Measurements from ENCODE around the gene FASN. TPM values are rescaled to one million over a fixed set of nuclear protein-coding genes. Genes with fewer than 3 reads are reported as not detected.
"Not testable (repeated sequence)": the region's sequence is repeated elsewhere in the genome, so short reads cannot be mapped to it uniquely, and the experiment has no call there.

The FASN gene
- total RNA-seq = 100 to 1,000 TPM in 4 of 6 experiments, 10 to 100 TPM in 2; 76.5 to 290 (median 217) TPM
- long read RNA-seq, partial matches to known transcripts = 7 of 13 reads
- long read RNA-seq, other reads (novel, unspliced or antisense) = 6 of 13 reads

DNA sequence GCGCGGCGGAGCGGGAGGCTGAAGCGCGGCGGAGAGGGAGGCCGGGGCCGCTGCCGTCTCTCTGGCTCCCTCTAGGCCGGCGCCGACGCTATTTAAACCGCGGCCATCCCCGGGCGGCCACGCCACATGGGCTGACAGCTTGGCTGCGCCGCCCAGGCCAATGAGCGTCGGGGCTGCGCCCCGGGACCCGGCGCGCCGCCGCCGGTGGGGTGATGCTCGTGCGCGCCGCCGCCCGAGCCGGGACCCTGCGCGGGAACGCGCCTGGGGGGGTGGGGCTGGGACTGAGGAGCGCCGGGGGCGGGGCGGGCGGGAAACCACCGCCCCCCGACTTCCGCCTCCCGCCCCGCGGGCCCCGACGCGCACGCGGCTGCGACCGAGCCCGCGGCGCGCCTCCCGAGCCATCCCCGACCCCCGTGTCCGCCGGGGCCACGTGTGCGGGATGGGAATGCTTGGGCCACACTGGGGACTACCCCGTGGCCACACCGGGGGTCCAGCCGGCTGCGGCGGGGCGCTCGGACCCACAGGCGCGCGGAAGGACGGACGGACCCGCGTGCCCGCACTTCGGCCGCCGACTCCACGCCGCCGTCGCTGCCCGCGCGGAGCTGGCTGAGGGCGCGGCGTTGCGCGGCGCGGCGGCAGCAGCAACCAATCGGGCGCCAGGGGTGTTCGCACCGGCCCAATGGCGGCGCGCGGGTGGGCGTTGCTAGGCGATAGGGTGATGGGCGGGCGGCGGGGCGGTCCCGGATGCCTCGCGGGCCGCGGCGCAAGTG lies at the start of gene FASN:
FASN (minus strand) TSS at position 68 of the 770 bp plus-strand sequence. CDS start 1,791 bp downstream, outside the sequence.
- TF ChIP-seq, protein P1, sequence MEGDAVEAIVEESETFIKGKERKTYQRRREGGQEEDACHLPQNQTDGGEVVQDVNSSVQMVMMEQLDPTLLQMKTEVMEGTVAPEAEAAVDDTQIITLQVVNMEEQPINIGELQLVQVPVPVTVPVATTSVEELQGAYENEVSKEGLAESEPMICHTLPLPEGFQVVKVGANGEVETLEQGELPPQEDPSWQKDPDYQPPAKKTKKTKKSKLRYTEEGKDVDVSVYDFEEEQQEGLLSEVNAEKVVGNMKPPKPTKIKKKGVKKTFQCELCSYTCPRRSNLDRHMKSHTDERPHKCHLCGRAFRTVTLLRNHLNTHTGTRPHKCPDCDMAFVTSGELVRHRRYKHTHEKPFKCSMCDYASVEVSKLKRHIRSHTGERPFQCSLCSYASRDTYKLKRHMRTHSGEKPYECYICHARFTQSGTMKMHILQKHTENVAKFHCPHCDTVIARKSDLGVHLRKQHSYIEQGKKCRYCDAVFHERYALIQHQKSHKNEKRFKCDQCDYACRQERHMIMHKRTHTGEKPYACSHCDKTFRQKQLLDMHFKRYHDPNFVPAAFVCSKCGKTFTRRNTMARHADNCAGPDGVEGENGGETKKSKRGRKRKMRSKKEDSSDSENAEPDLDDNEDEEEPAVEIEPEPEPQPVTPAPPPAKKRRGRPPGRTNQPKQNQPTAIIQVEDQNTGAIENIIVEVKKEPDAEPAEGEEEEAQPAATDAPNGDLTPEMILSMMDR (IDR thresholded peaks at IDR 0.05) = peak in 3 of 4 donors; percentile 26 to 45 (median 29)
- TF ChIP-seq POLR2A (IDR thresholded peaks at IDR 0.05) = peak; percentile 99
- Histone ChIP-seq H3K27me3 (no peaks in the 10 kb centered on the region), H3K4me1 (peaks cover 0 to 69% (median 28%) of the 10 kb centered on the region in 4 donors), H3K36me3 (peaks cover 0 to 31% (median 8%) of the 10 kb centered on the region in 4 donors), H3K27ac (peak within 1 kb of the TSS; percentile 93 to 99 (median 94)), H3K9me3 (no peaks in the 10 kb centered on the region), H3K4me3 (peak within 1 kb of the TSS; percentile 82 to 98 (median 84))
- ATAC-seq = peak; percentile 37 to 49 (median 47)
- WGBS (ENCODE audit: insufficient coverage, low coverage, low lambda C conversion rate, missing lambda C conversion rate) = no CpG with 5 or more reads among the region's 124 CpGs
- peak; percentile 97 to 98 (median 98) for DNase-seq
- intact Hi-C loops (cut with DNase I) = loop anchor here in 1 of 2 donors (10.0 kb wide), 1 partner anchor 64 kb away; the partner anchor contains the start of genes DCXR and RAC3

DNA sequence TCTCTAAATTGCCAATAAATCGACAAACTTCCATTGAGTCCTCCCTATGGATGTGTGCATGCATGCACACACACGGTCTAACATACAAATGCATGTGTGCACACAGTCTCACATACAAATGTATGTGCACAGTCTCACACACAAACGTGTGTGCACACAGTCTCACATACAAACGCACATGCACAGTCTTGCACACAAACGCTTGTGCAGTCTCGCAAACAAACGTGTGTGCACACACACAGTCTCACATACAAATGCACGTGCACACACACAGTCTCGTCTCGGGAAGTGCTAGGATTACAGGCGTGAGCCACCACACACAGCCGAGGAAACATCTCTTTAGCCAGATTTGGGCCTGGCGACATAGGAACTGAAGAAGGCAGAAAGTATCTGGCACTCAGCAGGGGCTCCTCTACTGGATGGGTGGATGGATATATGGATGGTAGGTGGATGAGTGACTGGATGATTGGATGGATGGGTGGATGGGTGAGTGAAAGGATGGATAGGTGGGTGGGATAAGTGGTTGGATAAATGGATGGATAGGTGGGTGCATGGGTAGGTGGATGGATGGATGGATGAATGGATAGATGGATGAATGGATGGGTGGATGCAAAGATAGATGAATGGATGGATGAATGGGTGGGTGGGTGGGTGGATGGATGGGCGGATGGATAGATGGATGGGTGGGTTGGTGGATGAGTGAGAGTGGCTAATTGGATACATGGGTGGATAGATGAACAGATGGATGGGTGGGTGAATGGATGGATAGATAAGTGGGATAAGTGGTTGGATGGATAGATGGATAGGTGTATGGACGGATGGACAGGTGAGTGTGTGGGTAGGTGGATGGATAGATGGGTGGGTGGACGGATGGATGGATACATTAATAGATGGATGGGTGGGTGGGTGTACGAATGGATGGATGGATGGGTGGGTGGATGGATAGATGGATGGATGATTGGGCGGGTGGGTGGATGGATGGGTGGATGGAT lies 48.9 kb upstream of the FASN start:
- no peaks in the 10 kb centered on the region for H3K36me3 ChIP-seq
- 90% methylated on average over 18 of the region's 18 CpGs for WGBS (ENCODE audit: insufficient coverage, low coverage, low lambda C conversion rate, missing lambda C conversion rate)
- no peak for DNase-seq
- H3K27ac ChIP-seq = no peak overlapping the region
- H3K27me3 ChIP-seq = no peaks in the 10 kb centered on the region
- TF ChIP-seq, protein P1 (IDR thresholded peaks at IDR 0.05) = no peak
- TF ChIP-seq POLR2A (IDR thresholded peaks at IDR 0.05) = no peak
- peaks cover 0 to 7% (median 3%) of the 10 kb centered on the region in 4 donors for H3K4me1 ChIP-seq
- intact Hi-C loops (cut with DNase I) = no loop called here
- no peak overlapping the region for H3K4me3 ChIP-seq
- no peak for ATAC-seq
- no peaks in the 10 kb centered on the region for H3K9me3 ChIP-seq

DNA sequence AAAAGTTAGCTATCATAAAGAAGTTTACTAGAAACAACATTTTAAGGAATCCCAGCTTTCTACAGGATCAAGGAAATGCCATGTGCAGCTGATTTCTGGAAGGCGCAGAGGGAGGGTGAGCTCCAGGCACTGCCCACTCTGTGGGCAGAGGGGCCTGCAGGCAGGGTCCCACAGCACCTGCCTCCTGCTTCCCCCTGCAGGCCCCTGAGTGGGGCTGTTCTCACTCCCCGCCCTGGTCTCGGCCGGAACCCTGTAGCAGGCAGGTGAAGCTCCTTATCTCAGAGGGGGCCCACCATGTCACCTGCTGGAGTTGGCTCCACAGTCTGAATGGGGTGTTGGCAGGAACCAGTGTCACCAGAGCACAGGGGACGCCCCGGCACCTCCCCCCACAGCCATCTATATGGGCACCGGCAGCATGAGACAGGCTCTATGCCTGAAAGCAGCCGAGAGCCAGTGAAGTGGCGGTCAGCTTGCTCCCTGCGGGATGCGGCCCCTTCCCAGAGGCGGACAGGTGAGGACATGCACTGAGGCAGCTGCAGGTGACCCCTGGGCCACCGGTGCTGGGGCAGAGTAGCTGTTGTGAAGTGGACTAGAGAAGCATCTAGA lies 47.6 kb upstream of the FASN start:
- no peak overlapping the region for H3K27ac ChIP-seq
- TF ChIP-seq POLR2A (IDR thresholded peaks at IDR 0.05) = no peak
- TF ChIP-seq, protein P1 (IDR thresholded peaks at IDR 0.05) = no peak
- ATAC-seq (peak in 1 of 4 donors; percentile 33), DNase-seq (no peak)
- H3K36me3 ChIP-seq = no peaks in the 10 kb centered on the region
- H3K4me1 ChIP-seq = no peaks in the 10 kb centered on the region
- intact Hi-C loops (cut with DNase I) = no loop called here
- 94% methylated on average over 2 of the region's 13 CpGs for WGBS (ENCODE audit: insufficient coverage, low coverage, low lambda C conversion rate, missing lambda C conversion rate)
- H3K27me3 ChIP-seq = no peaks in the 10 kb centered on the region
- no peak overlapping the region for H3K4me3 ChIP-seq
- no peaks in the 10 kb centered on the region for H3K9me3 ChIP-seq

DNA sequence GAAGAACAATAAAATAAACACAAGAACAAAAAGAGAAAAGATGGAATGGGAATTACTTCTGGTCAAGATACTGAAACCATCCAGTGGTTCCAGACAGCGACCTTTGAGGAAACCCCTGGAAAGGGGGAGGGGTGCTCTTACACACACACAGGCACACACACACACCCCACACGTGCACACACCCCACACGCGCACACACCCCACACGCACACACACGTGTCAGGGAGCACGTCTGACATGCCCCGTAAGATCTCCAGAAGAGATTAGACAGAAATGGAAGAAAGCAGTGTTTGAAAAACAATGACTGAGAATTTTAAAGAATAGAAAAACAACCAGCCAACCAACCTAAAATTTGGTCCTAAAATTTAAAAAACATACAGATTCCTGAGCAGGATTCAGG lies 45.3 kb upstream of the FASN start:
- ATAC-seq = no peak
- Histone ChIP-seq H3K27me3 (no peaks in the 10 kb centered on the region), H3K9me3 (no peaks in the 10 kb centered on the region), H3K4me3 (no peak overlapping the region), H3K36me3 (no peaks in the 10 kb centered on the region), H3K27ac (no peak overlapping the region), H3K4me1 (no peaks in the 10 kb centered on the region)
- WGBS (ENCODE audit: insufficient coverage, low coverage, low lambda C conversion rate, missing lambda C conversion rate) = 100% methylated on average over 2 of the region's 8 CpGs
- no peak for TF ChIP-seq POLR2A (IDR thresholded peaks at IDR 0.05)
- TF ChIP-seq, protein P1 (IDR thresholded peaks at IDR 0.05) = no peak
- DNase-seq = no peak
- intact Hi-C loops (cut with DNase I) = no loop called here

DNA sequence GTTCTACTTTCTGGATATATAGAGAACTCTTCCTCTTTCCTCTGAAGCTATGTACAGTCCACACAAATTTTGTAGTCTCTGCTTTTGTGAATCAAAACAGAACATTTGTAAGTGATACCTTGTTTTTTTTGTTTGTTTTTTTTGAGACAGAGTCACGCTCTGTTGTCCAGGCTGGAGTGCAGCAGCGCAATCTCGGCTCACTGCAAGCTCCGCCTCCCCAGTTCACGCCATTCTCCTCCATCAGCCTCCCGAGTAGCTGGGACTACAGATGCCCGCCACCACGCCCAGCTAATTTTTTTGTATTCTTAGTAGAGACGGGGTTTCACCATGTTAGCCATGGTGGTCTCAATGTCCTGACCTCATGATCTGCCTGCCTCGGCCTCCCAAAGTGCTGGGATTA lies 41.9 kb upstream of the FASN start:
- intact Hi-C loops (cut with DNase I); H3K9me3 ChIP-seq; ATAC-seq; H3K4me3 ChIP-seq; H3K4me1 ChIP-seq; DNase-seq; H3K27ac ChIP-seq; H3K27me3 ChIP-seq; H3K36me3 ChIP-seq: not testable (repeated sequence)
- 87% methylated on average over 10 of the region's 10 CpGs for WGBS (ENCODE audit: insufficient coverage, low coverage, low lambda C conversion rate, missing lambda C conversion rate)

Data from right lobe of liver (tissue), 6 donors.